ENCODE results near the gene FCER2. TPM values are rescaled to one million over a fixed set of nuclear protein-coding genes. Genes with fewer than 3 reads are reported as not detected.

The FCER2 gene
- total RNA-seq, 1 donor from 2014 or later: not detected

DNA sequence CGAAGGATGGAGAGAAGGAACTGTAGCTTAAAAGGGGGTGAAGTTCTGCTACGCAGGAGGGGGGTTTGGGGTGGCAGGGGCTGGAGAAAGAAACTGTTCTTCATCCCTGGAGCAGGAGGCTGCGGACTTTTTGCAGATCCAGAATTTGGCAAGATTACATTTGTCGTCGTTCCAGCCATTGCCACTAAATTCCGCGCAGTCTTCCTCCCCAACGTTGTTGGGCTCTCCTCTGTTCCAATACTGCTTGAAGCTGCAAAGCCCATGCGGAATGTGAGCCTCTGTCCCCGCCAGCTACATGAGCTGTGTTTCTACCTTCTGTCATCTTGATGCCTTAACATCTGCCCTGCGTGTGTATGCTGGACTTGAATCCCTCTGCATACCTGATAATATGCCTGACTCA, 41.1 kb upstream of the FCER2 start:
- Mint-ChIP-seq H3K36me3 (ENCODE audit: insufficient read depth) (no peaks in the 10 kb centered on the region), H3K27ac (no peak overlapping the region), H3K27me3 (peaks cover 59% of the 10 kb centered on the region), H3K4me1 (ENCODE audit: low read depth) (no peaks in the 10 kb centered on the region), H3K4me3 (ENCODE audit: low read depth) (no peak overlapping the region), H3K9me3 (ENCODE audit: low read depth) (peaks cover 2% of the 10 kb centered on the region)
- DNase-seq (ENCODE audit: low spot score, unreplicated experiment): no peak
- TF ChIP-seq, protein P1, sequence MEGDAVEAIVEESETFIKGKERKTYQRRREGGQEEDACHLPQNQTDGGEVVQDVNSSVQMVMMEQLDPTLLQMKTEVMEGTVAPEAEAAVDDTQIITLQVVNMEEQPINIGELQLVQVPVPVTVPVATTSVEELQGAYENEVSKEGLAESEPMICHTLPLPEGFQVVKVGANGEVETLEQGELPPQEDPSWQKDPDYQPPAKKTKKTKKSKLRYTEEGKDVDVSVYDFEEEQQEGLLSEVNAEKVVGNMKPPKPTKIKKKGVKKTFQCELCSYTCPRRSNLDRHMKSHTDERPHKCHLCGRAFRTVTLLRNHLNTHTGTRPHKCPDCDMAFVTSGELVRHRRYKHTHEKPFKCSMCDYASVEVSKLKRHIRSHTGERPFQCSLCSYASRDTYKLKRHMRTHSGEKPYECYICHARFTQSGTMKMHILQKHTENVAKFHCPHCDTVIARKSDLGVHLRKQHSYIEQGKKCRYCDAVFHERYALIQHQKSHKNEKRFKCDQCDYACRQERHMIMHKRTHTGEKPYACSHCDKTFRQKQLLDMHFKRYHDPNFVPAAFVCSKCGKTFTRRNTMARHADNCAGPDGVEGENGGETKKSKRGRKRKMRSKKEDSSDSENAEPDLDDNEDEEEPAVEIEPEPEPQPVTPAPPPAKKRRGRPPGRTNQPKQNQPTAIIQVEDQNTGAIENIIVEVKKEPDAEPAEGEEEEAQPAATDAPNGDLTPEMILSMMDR (IDR thresholded peaks at IDR 0.05; ENCODE audit: unreplicated experiment): no peak

DNA sequence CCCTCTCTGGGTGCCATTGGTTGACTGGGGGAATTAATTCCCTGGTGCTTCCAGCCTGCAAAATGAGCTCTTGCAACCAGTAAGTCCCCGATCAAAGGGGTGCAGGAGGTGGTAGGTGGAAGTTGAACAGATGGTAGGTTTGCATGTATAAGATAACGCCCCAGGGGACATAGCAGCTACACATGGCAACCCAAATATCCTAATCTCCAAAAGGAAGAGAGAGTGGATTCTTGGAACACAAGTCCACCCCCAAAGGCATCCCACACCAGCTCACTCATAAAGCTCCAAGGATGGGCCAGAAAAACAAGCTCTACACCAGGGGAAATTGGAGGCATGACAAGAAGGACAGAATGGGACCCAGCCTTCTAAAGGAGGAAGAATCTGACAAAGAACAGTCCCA, 40.6 kb upstream of the FCER2 start:
- H3K27ac Mint-ChIP-seq: no peak overlapping the region
- H3K4me3 Mint-ChIP-seq (ENCODE audit: low read depth): no peak overlapping the region
- H3K36me3 Mint-ChIP-seq (ENCODE audit: insufficient read depth): no peaks in the 10 kb centered on the region
- no peak for DNase-seq (ENCODE audit: low spot score, unreplicated experiment)
- peaks cover 63% of the 10 kb centered on the region for H3K27me3 Mint-ChIP-seq
- H3K9me3 Mint-ChIP-seq (ENCODE audit: low read depth): no peaks in the 10 kb centered on the region
- TF ChIP-seq, protein P1 (IDR thresholded peaks at IDR 0.05; ENCODE audit: unreplicated experiment): no peak
- no peaks in the 10 kb centered on the region for H3K4me1 Mint-ChIP-seq (ENCODE audit: low read depth)

DNA sequence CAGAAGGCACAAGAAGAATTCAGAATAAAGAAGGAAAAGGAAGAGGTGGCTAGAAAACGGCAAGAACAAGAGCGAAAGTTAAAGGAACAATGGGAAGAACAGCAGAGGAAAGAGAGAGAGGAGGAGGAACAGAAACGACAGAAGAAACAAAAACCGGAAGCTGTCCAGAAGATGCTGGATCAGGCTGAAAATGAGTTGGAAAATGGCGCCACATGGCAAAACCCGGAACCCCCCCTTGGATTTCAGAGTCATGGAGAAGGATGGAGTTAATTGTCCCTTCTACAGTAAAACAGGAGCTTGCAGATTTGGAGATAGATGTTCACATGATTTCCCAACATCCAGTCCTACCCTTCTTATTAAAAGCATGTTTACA, 38.7 kb upstream of the FCER2 start:
- Mint-ChIP-seq H3K27ac (no peak overlapping the region), H3K9me3 (ENCODE audit: low read depth) (no peaks in the 10 kb centered on the region), H3K4me3 (ENCODE audit: low read depth) (no peak overlapping the region), H3K4me1 (ENCODE audit: low read depth) (no peaks in the 10 kb centered on the region), H3K36me3 (ENCODE audit: insufficient read depth) (no peaks in the 10 kb centered on the region), H3K27me3 (peaks cover 75% of the 10 kb centered on the region)
- DNase-seq (ENCODE audit: low spot score, unreplicated experiment): no peak
- TF ChIP-seq, protein P1 (IDR thresholded peaks at IDR 0.05; ENCODE audit: unreplicated experiment): no peak

DNA sequence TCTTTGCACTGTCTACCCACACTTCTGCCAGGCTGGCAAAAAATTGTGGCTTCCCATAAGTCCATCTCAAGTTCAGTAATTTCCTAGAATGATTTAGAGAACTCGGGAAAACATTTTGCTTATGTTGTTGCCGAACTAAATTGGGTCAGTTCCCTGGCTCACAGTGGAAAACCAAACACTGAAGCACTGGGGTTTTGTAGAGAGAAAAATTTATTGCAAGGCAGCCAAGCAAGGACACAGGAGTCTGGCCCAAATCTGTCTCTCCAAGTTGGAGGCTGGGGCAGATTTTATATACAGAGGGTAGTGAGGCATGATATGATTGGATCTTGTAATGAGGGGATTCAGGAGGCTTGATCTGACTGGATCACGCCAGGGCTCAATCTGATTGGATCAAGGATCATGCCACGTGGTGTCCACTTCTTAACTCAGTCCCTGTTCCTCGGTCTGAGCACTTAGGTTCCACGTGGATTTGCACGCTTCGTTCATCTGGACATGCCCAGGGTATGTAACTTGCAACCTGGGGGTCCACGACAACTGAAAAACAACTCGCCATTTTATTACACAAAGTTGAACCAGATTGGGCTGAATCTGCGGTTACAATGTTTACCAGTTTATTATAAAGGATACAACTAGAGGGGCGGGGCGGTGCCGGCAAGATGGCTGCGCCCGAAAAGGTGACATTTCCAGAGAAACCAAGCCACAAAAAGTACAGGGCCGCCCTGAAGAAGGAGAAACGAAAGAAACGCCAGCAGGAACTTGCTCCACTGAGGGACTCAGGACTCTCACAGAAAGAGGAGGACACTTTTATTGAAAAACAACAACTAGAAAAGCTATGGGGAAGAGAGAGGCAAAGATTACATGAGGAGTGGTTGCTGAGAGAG, 38.1 kb upstream of the FCER2 start:
- TF ChIP-seq, protein P1 (IDR thresholded peaks at IDR 0.05; ENCODE audit: unreplicated experiment): no peak
- no peak for DNase-seq (ENCODE audit: low spot score, unreplicated experiment)
- H3K4me1 Mint-ChIP-seq (ENCODE audit: low read depth): no peaks in the 10 kb centered on the region

DNA sequence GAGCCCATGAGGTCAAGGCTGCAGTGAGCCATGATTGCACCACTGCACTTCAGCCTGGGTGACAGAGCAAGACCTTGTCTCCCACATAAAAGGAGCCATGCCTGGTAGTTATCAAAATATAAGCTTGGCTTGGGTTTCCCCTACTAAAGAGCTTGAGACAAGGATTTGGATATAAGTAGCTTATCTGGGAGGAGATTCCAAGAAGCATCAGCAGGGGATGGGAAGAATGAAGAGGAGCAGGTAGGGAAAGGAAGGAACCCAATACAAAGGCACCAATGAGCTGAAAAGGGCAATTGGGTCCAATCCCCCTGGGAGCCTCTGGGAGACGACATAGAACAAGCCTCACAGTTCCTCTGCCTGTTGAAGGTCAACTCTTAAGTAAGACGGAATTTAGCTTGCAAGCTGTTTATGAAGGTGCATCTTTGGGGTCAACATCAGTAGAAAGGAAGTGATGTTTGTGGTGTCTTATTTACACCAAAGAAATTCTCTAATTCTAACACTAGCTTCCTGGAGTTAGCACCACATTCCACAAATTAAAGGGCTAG, 37.4 kb upstream of the FCER2 start:
- no peaks in the 10 kb centered on the region for H3K4me1 Mint-ChIP-seq (ENCODE audit: low read depth)
- no peak overlapping the region for H3K4me3 Mint-ChIP-seq (ENCODE audit: low read depth)
- H3K27me3 Mint-ChIP-seq: peaks cover 83% of the 10 kb centered on the region
- TF ChIP-seq, protein P1 (IDR thresholded peaks at IDR 0.05; ENCODE audit: unreplicated experiment): no peak
- H3K27ac Mint-ChIP-seq: no peak overlapping the region
- no peaks in the 10 kb centered on the region for H3K36me3 Mint-ChIP-seq (ENCODE audit: insufficient read depth)
- DNase-seq (ENCODE audit: low spot score, unreplicated experiment): no peak
- no peaks in the 10 kb centered on the region for H3K9me3 Mint-ChIP-seq (ENCODE audit: low read depth)

More for the DNA sequence above, 38.1 kb upstream of the FCER2 start:
- H3K9me3 Mint-ChIP-seq (ENCODE audit: low read depth): no peaks in the 10 kb centered on the region
- no peaks in the 10 kb centered on the region for H3K36me3 Mint-ChIP-seq (ENCODE audit: insufficient read depth)
- H3K27me3 Mint-ChIP-seq: peaks cover 82% of the 10 kb centered on the region
- no peak overlapping the region for H3K27ac Mint-ChIP-seq
- H3K4me3 Mint-ChIP-seq (ENCODE audit: low read depth): no peak overlapping the region

Measured in progenitor cell of endocrine pancreas (in vitro differentiated cells).